ENCODE data around the gene SPNS2. TPM values are rescaled to one million over a fixed set of nuclear protein-coding genes. Genes with fewer than 3 reads are reported as not detected.

The SPNS2 gene
- total RNA-seq, 1 donor from 2014 or later: 24.1 TPM

GRCh38 chr17:4520060-4520893, 21.6 kb downstream of the SPNS2 start:
- peak; percentile 18 for DNase-seq

GRCh38 chr17:4520894-4521600, 22.4 kb downstream of the SPNS2 start:
- DNase-seq: no peak

GRCh38 chr17:4522661-4523060, 24.0 kb downstream of the SPNS2 start:
- no peak for DNase-seq

- DNase-seq: no peak
These were observed 25.3 kb downstream of the SPNS2 start for GRCh38 chr17:4523946-4524345.

- DNase-seq: no peak
These were observed 27.2 kb downstream of the SPNS2 start for GRCh38 chr17:4525691-4526397.

- peak; percentile 70 for DNase-seq
These were observed 28.5 kb downstream of the SPNS2 start for GRCh38 chr17:4527134-4527533.

GRCh38 chr17:4527566-4528125, 29.0 kb downstream of the SPNS2 start:
- DNase-seq: no peak

GRCh38 chr17:4529533-4530152, 31.0 kb downstream of the SPNS2 start:
- DNase-seq: no peak

GRCh38 chr17:4530799-4531730, 32.4 kb downstream of the SPNS2 start:
- no peak for DNase-seq

GRCh38 chr17:4531988-4532736, 33.5 kb downstream of the SPNS2 start:
- DNase-seq: no peak

GRCh38 chr17:4532860-4533522, 34.3 kb downstream of the SPNS2 start:
- DNase-seq: no peak

GRCh38 chr17:4533523-4534504, 35.1 kb downstream of the SPNS2 start:
- DNase-seq: no peak

GRCh38 chr17:4534515-4534914, 35.8 kb downstream of the SPNS2 start:
- no peak for DNase-seq

- no peak for DNase-seq
These were observed 36.4 kb downstream of the SPNS2 start for GRCh38 chr17:4534928-4535666.

GRCh38 chr17:4535667-4536258, 37.1 kb downstream of the SPNS2 start:
- DNase-seq: no peak

- DNase-seq: no peak
These were observed 37.6 kb downstream of the SPNS2 start for GRCh38 chr17:4536259-4536741.
